H1 (cell line): Measurements from ENCODE around the gene ATAD5. TPM values are rescaled to one million over a fixed set of nuclear protein-coding genes. Genes with fewer than 3 reads are reported as not detected.
A peak's percentile ranks its signal among the peaks of the same experiment; 100 is the strongest.

Experiments used
- CTCF ChIA-PET: fragments of 300-600 bp; sonication (Branson Sonifier 250); formaldehyde crosslinking; loops from one replicate; lab custom pipeline; 2021; ENCODE audit not compliant: partially characterized antibody; lab: Charles Lee
- POLR2A ChIA-PET: fragments of 300-600 bp; sonication (Branson Sonifier 250); formaldehyde crosslinking; loops from one replicate; lab custom pipeline; 2021; ENCODE audit warnings: inconsistent platforms; ENCODE audit not compliant: partially characterized antibody; lab: Charles Lee
- DNase-seq, 2 experiments: peaks; one replicate each; pipeline versions ENCODE4 v3.0.0 to v3.0.0-alpha.2; 2010 to 2022; ENCODE audit warnings: low spot score in 2 of 2, low read depth in 1 of 2, mixed read lengths in 1 of 2
- FAIRE-seq: peaks from 2 replicates; lab custom pipeline; 2011; peaks lifted over from hg19 to GRCh38; lab: Jason Lieb, UNC
- H2AFZ ChIP-seq: 2 replicates; pipeline ENCODE4 v1.8.1; 2012; ENCODE audit warnings: low read length, inconsistent platforms
- H2AK5ac ChIP-seq: 2 replicates; pipeline ENCODE4 v1.6.1; 2013; ENCODE audit warnings: low read depth, low read length
- H2BK120ac ChIP-seq: replicated peaks from 2 replicates; pipeline ENCODE3; 2013; ENCODE audit warnings: low read depth, low read length, inconsistent platforms
- H2BK12ac ChIP-seq: 2 replicates; pipeline ENCODE4 v1.6.1; 2013; ENCODE audit warnings: low read depth, low read length
- H2BK15ac ChIP-seq: 2 replicates; pipeline ENCODE4 v1.6.1; 2013; ENCODE audit warnings: low read length
- H2BK20ac ChIP-seq: 2 replicates; pipeline ENCODE4 v1.6.1; 2013; ENCODE audit warnings: low read length
- H2BK5ac ChIP-seq: 2 replicates; pipeline ENCODE4 v1.6.1; 2013; ENCODE audit warnings: low read depth, low read length
- H3K14ac ChIP-seq: 2 replicates; pipeline ENCODE4 v1.6.1; 2013; ENCODE audit warnings: inconsistent platforms; ENCODE audit not compliant: insufficient read length
- H3K18ac ChIP-seq: 2 replicates; pipeline ENCODE4 v1.6.1; 2013; ENCODE audit warnings: low read length; ENCODE audit errors: extremely low read depth
- H3K23ac ChIP-seq: 2 replicates; pipeline ENCODE4 v1.6.1; 2013; ENCODE audit warnings: inconsistent platforms; ENCODE audit not compliant: insufficient read length
- H3K23me2 ChIP-seq: 2 replicates; pipeline ENCODE4 v1.6.1; 2013; ENCODE audit warnings: low read depth, low read length
- H3K27ac ChIP-seq: 2 replicates; pipeline ENCODE4 v1.6.1; 2011; ENCODE audit warnings: low read depth, low read length, inconsistent platforms
- H3K27me3 ChIP-seq, 4 experiments: replicated peaks in 1 of 4; 1 replicate in 1 of 4; 2 replicates in 3 of 4; pipeline versions ENCODE4 v1.6.1 to v1.8.1; 2011 to 2013; ENCODE audit warnings: low read length in 3 of 4, mild to moderate bottlenecking in 3 of 4, inconsistent platforms in 2 of 4, mixed read lengths in 2 of 4, moderate library complexity in 1 of 4; ENCODE audit not compliant: control insufficient read depth in 3 of 4, insufficient read depth in 3 of 4; ENCODE audit errors: extremely low read depth in 1 of 4
- H3K36me3 ChIP-seq, 4 experiments: 2 replicates each; pipeline versions ENCODE4 v1.6.1 to v1.8.1; 2011 to 2013; ENCODE audit warnings: mild to moderate bottlenecking in 4 of 4, low read length in 3 of 4, moderate library complexity in 2 of 4, control low read depth in 1 of 4, inconsistent platforms in 1 of 4; ENCODE audit not compliant: insufficient read depth in 4 of 4, control insufficient read depth in 2 of 4
- H3K4ac ChIP-seq: replicated peaks from 2 replicates; pipeline ENCODE3; 2013; ENCODE audit warnings: low read length, low read depth, mixed read lengths, inconsistent platforms; ENCODE audit not compliant: insufficient read length
- H3K4me1 ChIP-seq, 4 experiments: replicated peaks in 1 of 4; 1 replicate in 1 of 4; 2 replicates in 3 of 4; pipeline versions ENCODE4 v1.6.1 to v1.8.1; 2011 to 2013; ENCODE audit warnings: low read length in 3 of 4, inconsistent platforms in 2 of 4, mixed read lengths in 1 of 4; ENCODE audit not compliant: insufficient read depth in 4 of 4, control insufficient read depth in 3 of 4
- H3K4me2 ChIP-seq, 2 experiments: 2 replicates each; pipeline versions ENCODE4 v1.6.1 to v1.8.1; 2011 to 2013; ENCODE audit warnings: low read depth in 2 of 2, low read length in 2 of 2, control low read depth in 1 of 2, inconsistent platforms in 1 of 2, mild to moderate bottlenecking in 1 of 2; ENCODE audit not compliant: insufficient read depth in 1 of 2
- H3K4me3 ChIP-seq, 4 experiments: fragments of 200-600, 300-600 bp in 1 of 4; sonication (generic), shearing (Covaris generic), sonication (Bioruptor Twin) in 1 of 4; 2 replicates each; pipeline versions ENCODE4 v1.5.1 to v1.8.1; 2011 to 2016; ENCODE audit warnings: low read length in 4 of 4, low read depth in 3 of 4, control low read depth in 2 of 4, inconsistent platforms in 2 of 4, mild to moderate bottlenecking in 2 of 4, mixed read lengths in 1 of 4, moderate library complexity in 1 of 4; ENCODE audit not compliant: insufficient read depth in 2 of 4; ENCODE audit errors: extremely low read depth in 1 of 4
- H3K56ac ChIP-seq: replicated peaks from 2 replicates; pipeline ENCODE3; 2013; ENCODE audit warnings: low read depth, mild to moderate bottlenecking, mixed read lengths, low read length, inconsistent platforms; ENCODE audit not compliant: insufficient read length
- H3K79me1 ChIP-seq: 2 replicates; pipeline ENCODE4 v1.6.1; 2013; ENCODE audit warnings: low read depth, low read length, control low read depth
- H3K79me2 ChIP-seq, 2 experiments: 2 replicates each; pipeline versions ENCODE4 v1.6.1 to v1.8.1; 2012 to 2013; ENCODE audit warnings: low read length in 2 of 2, mild to moderate bottlenecking in 2 of 2, inconsistent platforms in 1 of 2; ENCODE audit not compliant: insufficient read depth in 2 of 2, control insufficient read depth in 1 of 2
- H3K9ac ChIP-seq, 4 experiments: replicated peaks in 1 of 4; 1 replicate in 1 of 4; 2 replicates in 3 of 4; pipeline versions ENCODE4 v1.6.1 to v1.8.1; 2011 to 2013; ENCODE audit warnings: low read depth in 3 of 4, low read length in 3 of 4, control low read depth in 2 of 4, mild to moderate bottlenecking in 2 of 4, moderate library complexity in 2 of 4, inconsistent platforms in 1 of 4; ENCODE audit errors: extremely low read depth in 1 of 4
- H3K9me3 ChIP-seq, 2 experiments: 2 replicates each; pipeline versions ENCODE4 v1.6.1 to v1.8.1; 2012 to 2013; ENCODE audit warnings: mild to moderate bottlenecking in 2 of 2, moderate library complexity in 2 of 2, control low read depth in 1 of 2, inconsistent platforms in 1 of 2, low read depth in 1 of 2, low read length in 1 of 2, mixed read lengths in 1 of 2; ENCODE audit not compliant: insufficient read depth in 2 of 2
- H4K20me1 ChIP-seq, 2 experiments: replicated peaks in 1 of 2; 2 replicates each; pipeline versions ENCODE3 to v1.8.1; 2011 to 2013; ENCODE audit warnings: inconsistent platforms in 2 of 2, low read length in 2 of 2, mild to moderate bottlenecking in 1 of 2; ENCODE audit not compliant: insufficient read depth in 2 of 2, control insufficient read depth in 1 of 2
- H4K5ac ChIP-seq: 2 replicates; pipeline ENCODE4 v1.6.1; 2013; ENCODE audit warnings: low read length, low read depth, mixed read lengths, inconsistent platforms; ENCODE audit not compliant: insufficient read length
- H4K8ac ChIP-seq: 2 replicates; pipeline ENCODE4 v1.8.0; 2013; ENCODE audit warnings: mild to moderate bottlenecking, moderate library complexity, low read length, inconsistent platforms; ENCODE audit not compliant: insufficient read depth; ENCODE audit errors: extremely low read depth
- H4K91ac ChIP-seq: replicated peaks from 2 replicates; pipeline ENCODE3; 2013; ENCODE audit warnings: low read length, mixed read lengths, inconsistent platforms; ENCODE audit not compliant: insufficient read length
- JUND ChIP-seq: IDR thresholded peaks from 2 replicates; pipeline ENCODE4 v1.6.1; 2011; ENCODE audit warnings: mild to moderate bottlenecking, improper control_type of control experiment, low read length
- WGBS, 2 experiments: shearing (Covaris generic) in 1 of 2; methylation state at CpG; one replicate each; pipeline versions ENCODE4 v1.1.6 to v1.1.7; 2013 to 2015; ENCODE audit warnings: low lambda C conversion rate in 2 of 2, mixed read lengths in 2 of 2, inconsistent platforms in 1 of 2, low coverage in 1 of 2, missing lambda C conversion rate in 1 of 2; ENCODE audit not compliant: insufficient replicate concordance in 2 of 2, insufficient coverage in 1 of 2, insufficient read length in 1 of 2; ENCODE audit errors: extremely low coverage in 1 of 2, missing lambda C conversion rate in 1 of 2; 5-methylcytosine and 5-hydroxymethylcytosine counted together
- polyA plus RNA-seq, 7 experiments: library from polyadenylated mRNA; depleted of rRNA in 3 of 7; stranded (reverse) in 5 of 7; unstranded in 2 of 7; fragments of >200 nt in 5 of 7; fragments of 200-250 nt in 2 of 7; gene quantifications; 1 replicate in 5 of 7; 2 replicates in 1 of 7; 4 replicates in 1 of 7; pipeline versions ENCODE4 v1.2.1 to v1.2.3, GENCODE V29; 2011 to 2013; ENCODE audit warnings: missing spikeins in 2 of 7, mixed read lengths in 2 of 7
- total RNA-seq: library from RNA; stranded (reverse); fragmentation: NEBNext Ultra II Directional; extraction: Animal tissue kit (Norgen Biotek cat#: 25700); gene quantifications from 2 replicates; pipeline ENCODE4 v1.2.1, GENCODE V29; 2021

ATAD5 gene
- total and polyA plus RNA-seq, 2 of the 8 experiments (the other 6 are each of a cell fraction or from before 2014, with no cell fraction given) = 3.5 to 30.0 TPM

- Histone ChIP-seq H3K14ac (no peak overlapping the region), H3K9me3 (no peaks in the 10 kb centered on the region), H4K5ac (no peak overlapping the region), H3K4me3 (peak overlapping the region in 3 of 4 experiments; percentile 21 to 61 (median 38); a peak in 3 of 8 replicates), H3K36me3 (no peaks in the 10 kb centered on the region), H3K9ac (no peak overlapping the region), H4K20me1 (no peaks in the 10 kb centered on the region), H3K4ac (no peak overlapping the region), H4K8ac (no peak overlapping the region), H2BK12ac (no peak overlapping the region), H2AK5ac (no peak overlapping the region), H3K23ac (no peak overlapping the region), H3K23me2 (peaks cover 6% of the 10 kb centered on the region), H3K18ac (no peak overlapping the region), H3K4me1 (peaks cover 0 to 11% (median 5%) of the 10 kb centered on the region in 4 experiments; a peak in 4 of 7 replicates), H3K27ac (no peak overlapping the region), H4K91ac (peak overlapping the region; percentile 38), H3K79me1 (no peaks in the 10 kb centered on the region), H2BK15ac (no peak overlapping the region), H2BK120ac (no peak overlapping the region), H3K27me3 (peaks cover 16 to 42% (median 34%) of the 10 kb centered on the region in 4 experiments), H2AFZ (peak overlapping the region; percentile 43; the same call in 1 of the 2 replicates), H3K56ac (no peak overlapping the region), H2BK5ac (no peak overlapping the region; the same call in 1 of the 2 replicates), H3K79me2 (0 out of 4 replicates have a peak, but pooled peaks cover 0 to 3% of the 10 kb centered on the region in 2 experiments), H3K4me2 (peak overlapping the region; percentile 85 to 88), H2BK20ac (no peak overlapping the region)
- 86% methylated on average over 11 of the region's 11 CpGs; no CpG with 5 or more reads in 1 of the 2 experiments for WGBS, 2 experiments
- POLR2A ChIA-PET = interaction anchor here (1.0 to 1.5 kb wide), 2 partner anchors 50 to 96 kb away, joined by 3 to 4 read pairs; partner anchors contain the start of genes CRLF3 and RNF135
- FAIRE-seq (no peak), DNase-seq (no peak)
- CTCF ChIA-PET = interaction anchor here (1.1 kb wide), 1 partner anchor 23 kb away, joined by 3 read pairs; no protein-coding TSS in a partner anchor
- TF ChIP-seq JUND = no peak
Measured at GRCh38 chr17:30920683-30921543, 89.1 kb downstream of the ATAD5 start.
